ENCODE data around the gene RSU1. TPM values are rescaled to one million over a fixed set of nuclear protein-coding genes. Genes with fewer than 3 reads are reported as not detected.
A peak's percentile ranks its signal among the peaks of the same experiment; 100 is the strongest.

The RSU1 gene
- total RNA-seq, 1 donor: 94.1 TPM

- Histone ChIP-seq H3K27ac (ENCODE audit: low read depth, low read length) (no peak overlapping the region), H3K4me3 (ENCODE audit: insufficient read depth, low read length) (no peak overlapping the region), H3K79me2 (ENCODE audit: insufficient read depth, low read length) (peaks cover 58% of the 10 kb centered on the region), H3K4me1 (ENCODE audit: insufficient read depth, low read length) (peaks cover under 1% of the 10 kb centered on the region), H2AFZ (ENCODE audit: low read length) (no peak overlapping the region), H3K36me3 (ENCODE audit: insufficient read depth, low read length) (no peaks in the 10 kb centered on the region), H3K27me3 (ENCODE audit: insufficient read depth, low read length) (no peaks in the 10 kb centered on the region), H3K4me2 (ENCODE audit: insufficient read depth, low read length) (no peak overlapping the region), H3K9me3 (ENCODE audit: low read depth, low read length) (no peaks in the 10 kb centered on the region), H4K20me1 (ENCODE audit: insufficient read depth, low read length) (peaks cover 20% of the 10 kb centered on the region)
- no peak for DNase-seq (ENCODE audit: insufficient read length, low spot score, missing footprints)
- TF ChIP-seq CTCF (IDR thresholded peaks at IDR 0.05; ENCODE audit: extremely low read depth, low read depth, low read length): no peak
These were observed 29.8 kb downstream of the RSU1 start for GRCh38 chr10:16787361-16787791.

GRCh38 chr10:16780338-16780880 is 36.8 kb downstream of the RSU1 start:
- Histone ChIP-seq H2AFZ (ENCODE audit: low read length) (no peak overlapping the region), H3K79me2 (ENCODE audit: insufficient read depth, low read length) (peaks cover 12% of the 10 kb centered on the region), H3K27ac (ENCODE audit: low read depth, low read length) (no peak overlapping the region), H3K4me2 (ENCODE audit: insufficient read depth, low read length) (no peak overlapping the region), H4K20me1 (ENCODE audit: insufficient read depth, low read length) (peaks cover 11% of the 10 kb centered on the region), H3K27me3 (ENCODE audit: insufficient read depth, low read length) (no peaks in the 10 kb centered on the region), H3K9me3 (ENCODE audit: low read depth, low read length) (no peaks in the 10 kb centered on the region), H3K4me3 (ENCODE audit: insufficient read depth, low read length) (no peak overlapping the region), H3K4me1 (ENCODE audit: insufficient read depth, low read length) (peaks cover 4% of the 10 kb centered on the region), H3K36me3 (ENCODE audit: insufficient read depth, low read length) (peaks cover 8% of the 10 kb centered on the region)
- DNase-seq (ENCODE audit: insufficient read length, low spot score, missing footprints): no peak
- TF ChIP-seq CTCF (IDR thresholded peaks at IDR 0.05; ENCODE audit: extremely low read depth, low read depth, low read length): no peak

GRCh38 chr10:16779384-16779915 is 37.8 kb downstream of the RSU1 start:
- no peak for DNase-seq (ENCODE audit: insufficient read length, low spot score, missing footprints)
- no peak for TF ChIP-seq CTCF (IDR thresholded peaks at IDR 0.05; ENCODE audit: extremely low read depth, low read depth, low read length)

GRCh38 chr10:16777473-16778370 is 39.5 kb downstream of the RSU1 start:
- H3K4me2 ChIP-seq (ENCODE audit: insufficient read depth, low read length): peak overlapping the region; percentile 79
- peak overlapping the region; percentile 71 for H3K27ac ChIP-seq (ENCODE audit: low read depth, low read length)
- peak overlapping the region; percentile 54 for H3K4me3 ChIP-seq (ENCODE audit: insufficient read depth, low read length)
- peaks cover 4% of the 10 kb centered on the region for H3K4me1 ChIP-seq (ENCODE audit: insufficient read depth, low read length)
- peak overlapping the region; percentile 66 for H2AFZ ChIP-seq (ENCODE audit: low read length)
- peak; percentile 71 for TF ChIP-seq CTCF (IDR thresholded peaks at IDR 0.05; ENCODE audit: extremely low read depth, low read depth, low read length)
- peaks cover 15% of the 10 kb centered on the region for H3K79me2 ChIP-seq (ENCODE audit: insufficient read depth, low read length)
- no peaks in the 10 kb centered on the region for H3K9me3 ChIP-seq (ENCODE audit: low read depth, low read length)
- peak; percentile 85 for DNase-seq (ENCODE audit: insufficient read length, low spot score, missing footprints)
- H3K27me3 ChIP-seq (ENCODE audit: insufficient read depth, low read length): no peaks in the 10 kb centered on the region
- peaks cover 14% of the 10 kb centered on the region for H4K20me1 ChIP-seq (ENCODE audit: insufficient read depth, low read length)
- H3K36me3 ChIP-seq (ENCODE audit: insufficient read depth, low read length): peaks cover 8% of the 10 kb centered on the region

More at GRCh38 chr10:16779384-16779915, 37.8 kb downstream of the RSU1 start:
- Histone ChIP-seq H3K79me2 (ENCODE audit: insufficient read depth, low read length) (peaks cover 10% of the 10 kb centered on the region), H3K9me3 (ENCODE audit: low read depth, low read length) (no peaks in the 10 kb centered on the region), H2AFZ (ENCODE audit: low read length) (no peak overlapping the region), H4K20me1 (ENCODE audit: insufficient read depth, low read length) (peaks cover 11% of the 10 kb centered on the region), H3K36me3 (ENCODE audit: insufficient read depth, low read length) (peaks cover 8% of the 10 kb centered on the region), H3K27ac (ENCODE audit: low read depth, low read length) (no peak overlapping the region), H3K4me3 (ENCODE audit: insufficient read depth, low read length) (no peak overlapping the region), H3K4me1 (ENCODE audit: insufficient read depth, low read length) (peaks cover 4% of the 10 kb centered on the region), H3K4me2 (ENCODE audit: insufficient read depth, low read length) (no peak overlapping the region), H3K27me3 (ENCODE audit: insufficient read depth, low read length) (no peaks in the 10 kb centered on the region)
